GM12878 (cell line): ENCODE measurements around the gene NPR3. TPM values are rescaled to one million over a fixed set of nuclear protein-coding genes. Genes with fewer than 3 reads are reported as not detected.

Experiments used
- ATAC-seq: fragments of 200-7000 bp; cut with Tn5 transposase; 3 replicates; pipeline ENCODE4 v1.9.1; 2020; ENCODE audit warnings: mild to moderate bottlenecking, moderate library complexity
- BruUV-seq: library from RNA; stranded (reverse); fragments of 400-500 nt; replicated peaks from 2 replicates; lab custom pipeline; 2021; lab: Mats Ljungman, UMichigan
- CTCF ChIA-PET: fragments of 300-600 bp; sonication (Branson Sonifier 250); formaldehyde crosslinking; extraction: SDS; loops from one replicate; lab custom pipeline; 2021; ENCODE audit warnings: inconsistent platforms; lab: Yijun Ruan, JAX
- POLR2A ChIA-PET: fragments of 350-600 bp; formaldehyde crosslinking; extraction: SDS; loops from one replicate; lab custom pipeline; 2021; ENCODE audit warnings: inconsistent platforms; lab: Charles Lee
- RAD21 ChIA-PET: fragments of 300-600 bp; sonication (Branson Sonifier 250); formaldehyde crosslinking; loops from one replicate; lab custom pipeline; 2023; ENCODE audit warnings: antibody characterized with exemption; ENCODE audit not compliant: unreplicated experiment; lab: Charles Lee
- SMC1A ChIA-PET: fragments of 300-600 bp; sonication (Branson Sonifier 250); formaldehyde crosslinking; loops from one replicate; lab custom pipeline; 2023; ENCODE audit not compliant: unreplicated experiment, uncharacterized antibody; lab: Charles Lee
- DNase-seq: peaks from one replicate; pipeline ENCODE4 v3.0.0-alpha.2; 2011; ENCODE audit warnings: low read depth, low spot score
- FAIRE-seq: peaks from 3 replicates; lab custom pipeline; 2011; peaks lifted over from hg19 to GRCh38; lab: Jason Lieb, UNC
- H2AFZ ChIP-seq: 2 replicates; pipeline ENCODE4 v1.6.0; 2011; ENCODE audit warnings: low read depth, low read length, control low read depth; ENCODE audit not compliant: control insufficient read depth
- H3K27ac ChIP-seq: 2 replicates; pipeline ENCODE4 v1.5.1; 2011; ENCODE audit warnings: control low read depth; ENCODE audit not compliant: control insufficient read depth, insufficient read depth
- H3K27me3 ChIP-seq, 2 experiments: replicated peaks in 1 of 2; 2 replicates each; pipeline versions ENCODE4 v1.6.0 to v1.6.1; 2011; ENCODE audit warnings: low read length in 1 of 2; ENCODE audit not compliant: control insufficient read depth in 2 of 2, insufficient read depth in 2 of 2
- H3K36me3 ChIP-seq, 2 experiments: 2 replicates each; pipeline ENCODE4 v1.5.1; 2011; ENCODE audit warnings: low read length in 1 of 2; ENCODE audit not compliant: control insufficient read depth in 2 of 2, insufficient read depth in 2 of 2
- H3K4me1 ChIP-seq: 2 replicates; pipeline ENCODE4 v1.6.1; 2011; ENCODE audit warnings: mild to moderate bottlenecking, low read length, moderate library complexity, mixed read lengths; ENCODE audit not compliant: control insufficient read depth, insufficient read depth
- H3K4me2 ChIP-seq: 2 replicates; pipeline ENCODE4 v1.6.0; 2011; ENCODE audit warnings: control low read depth; ENCODE audit not compliant: control insufficient read depth, insufficient read depth
- H3K4me3 ChIP-seq: fragments of 200-600 bp; sonication (generic); 2 replicates; pipeline ENCODE4 v1.5.1; 2016
- H3K79me2 ChIP-seq: 2 replicates; pipeline ENCODE4 v1.6.0; 2011; ENCODE audit warnings: low read length; ENCODE audit not compliant: control insufficient read depth, insufficient read depth
- H3K9ac ChIP-seq: 2 replicates; pipeline ENCODE4 v1.8.0; 2011; ENCODE audit warnings: low read length, control low read depth, mixed read lengths; ENCODE audit not compliant: control insufficient read depth, insufficient read depth
- H3K9me3 ChIP-seq: replicated peaks from 3 replicates; pipeline ENCODE4 v1.5.1; 2011; ENCODE audit warnings: mild to moderate bottlenecking, low read length; ENCODE audit not compliant: control insufficient read depth, insufficient read depth
- H4K20me1 ChIP-seq: 2 replicates; pipeline ENCODE4 v1.6.0; 2011; ENCODE audit not compliant: control insufficient read depth, insufficient read depth
- ATF7 ChIP-seq: fragments of 450-650 bp; IDR thresholded peaks from 2 replicates; pipeline ENCODE4 v1.6.1; 2016; ENCODE audit warnings: low read depth, mild to moderate bottlenecking
- CBX3 ChIP-seq: fragments of 200-600 bp; sonication (generic); IDR thresholded peaks from 2 replicates; pipeline ENCODE4 v1.6.1; 2016; ENCODE audit warnings: low read depth, borderline replicate concordance
- CUX1 ChIP-seq: IDR thresholded peaks from 2 replicates; pipeline ENCODE4 v1.6.1; 2012; ENCODE audit warnings: improper control_type of control experiment, low read depth, low read length; ENCODE audit not compliant: insufficient replicate concordance
- DPF2 ChIP-seq: fragments of 450-650 bp; IDR thresholded peaks from 2 replicates; pipeline ENCODE4 v1.6.1; 2017; ENCODE audit warnings: mild to moderate bottlenecking
- FOXK2 ChIP-seq: fragments of 450-650 bp; IDR thresholded peaks from 2 replicates; pipeline ENCODE4 v1.6.1; 2017; ENCODE audit warnings: mild to moderate bottlenecking, moderate library complexity
- GABPA ChIP-seq: IDR thresholded peaks from 2 replicates; pipeline ENCODE4 v1.6.1; 2014; ENCODE audit warnings: antibody characterized with exemption, low read depth, mild to moderate bottlenecking, inconsistent platforms
- MTA3 ChIP-seq: IDR thresholded peaks from 2 replicates; pipeline ENCODE4 v1.6.1; 2012; ENCODE audit warnings: low read length, inconsistent platforms, borderline replicate concordance
- MXI1 ChIP-seq: fragments of 150-350 bp; IDR thresholded peaks from 2 replicates; pipeline ENCODE4 v1.6.1; 2011; ENCODE audit warnings: low read depth, mild to moderate bottlenecking, inconsistent platforms, low read length, improper control_type of control experiment
- NFIC ChIP-seq: IDR thresholded peaks from 2 replicates; pipeline ENCODE4 v1.6.1; 2012; ENCODE audit warnings: low read depth, mild to moderate bottlenecking, inconsistent platforms, low read length, moderate library complexity
- PAX5 ChIP-seq: IDR thresholded peaks from 2 replicates; pipeline ENCODE4 v1.6.1; 2011; ENCODE audit warnings: low read depth, low read length, borderline replicate concordance
- RAD51 ChIP-seq: fragments of 450-650 bp; IDR thresholded peaks from 2 replicates; pipeline ENCODE4 v1.6.1; 2016; ENCODE audit warnings: moderate library complexity, mild to moderate bottlenecking, inconsistent platforms
- SIN3A ChIP-seq: IDR thresholded peaks from 2 replicates; pipeline ENCODE4 v1.6.1; 2012; ENCODE audit warnings: low read depth, low read length, improper control_type of control experiment
- SPI1 ChIP-seq: IDR thresholded peaks from 2 replicates; pipeline ENCODE4 v1.6.1; 2011; ENCODE audit warnings: low read depth, mild to moderate bottlenecking, low read length, moderate library complexity, borderline replicate concordance; ENCODE audit not compliant: insufficient read depth
- STAT1 ChIP-seq: fragments of 450-650 bp; conservative IDR thresholded peaks from 2 replicates; pipeline ENCODE4 v1.6.1; 2014; ENCODE audit warnings: antibody characterized with exemption, mild to moderate bottlenecking
- TAF1 ChIP-seq: IDR thresholded peaks from 2 replicates; pipeline ENCODE4 v1.6.1; 2011; ENCODE audit warnings: mild to moderate bottlenecking, low read depth, low read length, borderline replicate concordance
- TARDBP ChIP-seq: IDR thresholded peaks from 2 replicates; pipeline ENCODE4 v1.6.1; 2016; ENCODE audit warnings: borderline replicate concordance
- ZSCAN29 ChIP-seq: fragments of 450-650 bp; IDR thresholded peaks from 2 replicates; pipeline ENCODE4 v1.6.1; 2017; ENCODE audit warnings: mild to moderate bottlenecking, moderate library complexity
- WGBS: methylation state at CpG from one replicate; pipeline ENCODE4 v1.1.6; 2016; ENCODE audit warnings: low lambda C conversion rate; ENCODE audit not compliant: insufficient replicate concordance, insufficient coverage; ENCODE audit errors: missing lambda C conversion rate; 5-methylcytosine and 5-hydroxymethylcytosine counted together
- in situ Hi-C: fragments of 300-500 bp; cut with MboI; formaldehyde crosslinking; loops from 9 replicates; pipeline ENCODE4 v1.14.3; 2018; ENCODE audit warnings: mixed read lengths
- intact Hi-C: fragments of 100-400 bp; cut with micrococcal nuclease; formaldehyde crosslinking; loops from one replicate; pipeline ENCODE4 v1.14.2; 2022; ENCODE audit not compliant: unreplicated experiment
- polyA plus RNA-seq, 11 experiments: library from polyadenylated mRNA; depleted of rRNA in 4 of 11; unstranded in 6 of 11; stranded (reverse) in 5 of 11; fragments of >200 nt; fragmentation: Nextera tagmentation in 4 of 11; fragmentation: Illumina TruSeq in 1 of 11; extraction: Ambion mirVana in 4 of 11; extraction: Trizol in 1 of 11; gene quantifications; 1 replicate in 1 of 11; 2 replicates in 10 of 11; pipeline versions ENCODE4 v1.2.1 to v1.2.3, GENCODE V29; 2011 to 2016; ENCODE audit warnings: inconsistent platforms in 2 of 11, missing spikeins in 2 of 11, low read depth in 1 of 11
- total RNA-seq, 4 experiments: library from RNA; depleted of rRNA in 3 of 4; stranded (reverse); fragments of >200 nt in 3 of 4; fragmentation: Illumina TruSeq in 1 of 4; extraction: Trizol in 1 of 4; gene quantifications; 2 replicates each; pipeline versions ENCODE4 v1.2.1 to v1.2.3, GENCODE V29; 2013 to 2021

Gene NPR3
- total and polyA plus RNA-seq, 10 of the 15 experiments (the other 5 are each of a cell fraction or from before 2014, with no cell fraction given): 0.01 to 0.37 (median 0.14) TPM; not detected in 7

GRCh38 chr5:32828492-32828891, 117.4 kb downstream of the NPR3 start:
- Histone ChIP-seq H3K9ac (no peak overlapping the region), H3K4me3 (no peak overlapping the region), H3K4me1 (no peaks in the 10 kb centered on the region), H3K27me3 (no peaks in the 10 kb centered on the region), H3K4me2 (no peak overlapping the region), H2AFZ (no peak overlapping the region), H3K27ac (no peak overlapping the region), H3K79me2 (no peaks in the 10 kb centered on the region), H4K20me1 (no peaks in the 10 kb centered on the region), H3K9me3 (no peaks in the 10 kb centered on the region), H3K36me3 (no peaks in the 10 kb centered on the region)
- ATAC-seq (no peak), DNase-seq (no peak), FAIRE-seq (no peak)
- intact Hi-C loops (no loop called here), in situ Hi-C loops (no loop called here)
- POLR2A ChIA-PET: no interaction called here
- RAD21 ChIA-PET: no interaction called here
- no TSS peak for BruUV-seq
- CTCF ChIA-PET: no interaction called here
- TF ChIP-seq STAT1: no peak
- no peak for TF ChIP-seq ZSCAN29
- TF ChIP-seq ATF7: no peak
- TF ChIP-seq MTA3: no peak
- no peak for TF ChIP-seq PAX5
- no peak for TF ChIP-seq GABPA
- TF ChIP-seq TAF1: no peak
- no peak for TF ChIP-seq TARDBP
- 0% methylated on average over 2 of the region's 2 CpGs for WGBS
- SMC1A ChIA-PET: no interaction called here

- RAD21 ChIA-PET: no interaction called here
- POLR2A ChIA-PET: interaction anchor here (0.6 kb wide), 1 partner anchor 548 kb away, joined by 3 read pairs; no protein-coding TSS in a partner anchor
- no peak for DNase-seq
- Histone ChIP-seq H3K36me3 (no peaks in the 10 kb centered on the region), H3K4me2 (no peak overlapping the region), H2AFZ (no peak overlapping the region), H3K4me3 (no peak overlapping the region), H3K4me1 (no peaks in the 10 kb centered on the region), H3K9ac (no peak overlapping the region), H3K27me3 (no peaks in the 10 kb centered on the region), H3K79me2 (no peaks in the 10 kb centered on the region), H3K9me3 (no peaks in the 10 kb centered on the region), H4K20me1 (no peaks in the 10 kb centered on the region), H3K27ac (no peak overlapping the region)
- FAIRE-seq: no peak
- WGBS: 0% methylated on average over 1 of the region's 1 CpG
- SMC1A ChIA-PET: no interaction called here
- CTCF ChIA-PET: no interaction called here
- in situ Hi-C loops: no loop called here
- intact Hi-C loops: no loop called here
- no peak for ATAC-seq
- no TSS peak for BruUV-seq
- TF ChIP-seq CBX3 (no peak), FOXK2 (no peak), DPF2 (no peak), NFIC (no peak), SIN3A (no peak), CUX1 (no peak), SPI1 (no peak), MXI1 (no peak), RAD51 (no peak)
Observed at GRCh38 chr5:32831624-32832023, 120.5 kb downstream of the NPR3 start.
